AG09309 (cell line): ENCODE data around the gene DIP2C.

ENCODE experiments used
- DNase-seq: peaks from one replicate; pipeline ENCODE4 v3.0.0-alpha.2; 2010; ENCODE audit warnings: low read depth
- H3K4me3 ChIP-seq: 2 replicates; pipeline ENCODE4 v1.5.1; 2011; ENCODE audit warnings: mild to moderate bottlenecking, low read depth, low read length, moderate library complexity; ENCODE audit not compliant: control insufficient read depth
- TF ChIP-seq, protein P1 (sequence below): IDR thresholded peaks from 2 replicates; pipeline ENCODE4 v1.5.1; 2011; ENCODE audit warnings: mild to moderate bottlenecking, low read depth, low read length, inconsistent platforms; ENCODE audit not compliant: insufficient read depth, control insufficient read depth; ENCODE audit errors: missing control alignments

Gene DIP2C

DNA sequence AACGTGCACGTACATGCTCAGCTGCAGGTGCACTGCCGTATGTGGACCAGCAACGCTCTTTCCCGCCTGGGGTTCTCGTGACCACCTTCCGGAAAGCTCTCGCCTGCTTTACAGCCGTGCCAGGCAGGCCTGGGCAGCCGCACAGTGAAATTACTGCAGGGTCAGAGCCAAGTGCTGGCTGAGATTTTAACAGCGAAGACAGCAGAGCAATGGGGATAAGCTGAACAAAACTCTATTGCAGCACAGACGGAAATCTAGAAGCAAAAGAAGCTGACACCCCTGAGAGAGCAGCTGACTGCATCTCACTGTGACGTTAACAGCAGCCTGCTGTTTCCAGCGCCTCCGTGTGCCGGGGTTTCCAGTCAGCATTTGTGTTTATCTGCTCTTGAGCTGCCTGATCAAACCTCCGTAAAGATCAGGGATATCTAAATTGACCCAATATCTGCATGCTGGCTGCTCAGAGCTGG, 179.0 kb downstream of the DIP2C start:
- no peak overlapping the region for H3K4me3 ChIP-seq
- DNase-seq = no peak

DNA sequence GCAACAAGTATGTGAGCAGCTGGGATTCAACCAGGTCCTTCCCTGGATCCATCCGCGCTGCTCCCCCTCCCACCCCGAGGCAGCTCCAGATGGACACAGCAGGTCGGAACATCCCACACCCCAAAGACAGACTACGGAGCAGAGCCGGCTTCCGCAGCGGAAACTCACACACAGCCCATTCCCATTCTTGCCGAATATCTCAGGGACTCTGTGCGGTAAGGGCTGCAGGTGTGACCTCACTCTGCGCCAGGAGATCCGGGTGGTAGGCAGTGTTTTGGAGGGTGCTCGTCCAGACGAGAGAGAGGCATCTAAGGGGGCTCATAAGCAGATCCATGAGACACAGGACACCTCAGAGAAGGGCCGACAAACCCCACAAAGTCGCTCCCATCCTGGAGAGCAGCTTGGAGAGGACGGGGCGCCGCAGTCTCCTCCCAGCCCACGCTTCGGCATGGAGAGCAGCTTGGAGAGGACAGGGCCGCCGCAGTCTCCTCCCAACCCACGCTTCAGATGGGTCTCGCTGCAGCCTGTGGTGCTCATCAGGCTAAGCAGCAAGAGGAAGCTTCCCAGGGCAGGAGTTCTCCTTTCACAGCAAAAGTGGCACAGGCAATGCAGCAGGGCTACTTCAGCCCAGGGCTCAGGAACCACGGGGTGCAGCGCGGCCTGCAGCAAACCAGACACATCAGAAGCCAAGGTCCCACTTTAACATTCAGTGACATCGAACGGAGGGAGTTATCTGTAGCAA, 179.9 kb downstream of the DIP2C start:
- TF ChIP-seq, protein P1, sequence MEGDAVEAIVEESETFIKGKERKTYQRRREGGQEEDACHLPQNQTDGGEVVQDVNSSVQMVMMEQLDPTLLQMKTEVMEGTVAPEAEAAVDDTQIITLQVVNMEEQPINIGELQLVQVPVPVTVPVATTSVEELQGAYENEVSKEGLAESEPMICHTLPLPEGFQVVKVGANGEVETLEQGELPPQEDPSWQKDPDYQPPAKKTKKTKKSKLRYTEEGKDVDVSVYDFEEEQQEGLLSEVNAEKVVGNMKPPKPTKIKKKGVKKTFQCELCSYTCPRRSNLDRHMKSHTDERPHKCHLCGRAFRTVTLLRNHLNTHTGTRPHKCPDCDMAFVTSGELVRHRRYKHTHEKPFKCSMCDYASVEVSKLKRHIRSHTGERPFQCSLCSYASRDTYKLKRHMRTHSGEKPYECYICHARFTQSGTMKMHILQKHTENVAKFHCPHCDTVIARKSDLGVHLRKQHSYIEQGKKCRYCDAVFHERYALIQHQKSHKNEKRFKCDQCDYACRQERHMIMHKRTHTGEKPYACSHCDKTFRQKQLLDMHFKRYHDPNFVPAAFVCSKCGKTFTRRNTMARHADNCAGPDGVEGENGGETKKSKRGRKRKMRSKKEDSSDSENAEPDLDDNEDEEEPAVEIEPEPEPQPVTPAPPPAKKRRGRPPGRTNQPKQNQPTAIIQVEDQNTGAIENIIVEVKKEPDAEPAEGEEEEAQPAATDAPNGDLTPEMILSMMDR = no peak
- no peak overlapping the region for H3K4me3 ChIP-seq
- no peak for DNase-seq

More for the DNA sequence above, 179.0 kb downstream of the DIP2C start:
- TF ChIP-seq, protein P1 = no peak

- H3K4me3 ChIP-seq = no peak overlapping the region
- TF ChIP-seq, protein P1 = no peak
- DNase-seq = no peak
These were observed 180.7 kb downstream of the DIP2C start for GRCh38 chr10:508726-509125.

DNA sequence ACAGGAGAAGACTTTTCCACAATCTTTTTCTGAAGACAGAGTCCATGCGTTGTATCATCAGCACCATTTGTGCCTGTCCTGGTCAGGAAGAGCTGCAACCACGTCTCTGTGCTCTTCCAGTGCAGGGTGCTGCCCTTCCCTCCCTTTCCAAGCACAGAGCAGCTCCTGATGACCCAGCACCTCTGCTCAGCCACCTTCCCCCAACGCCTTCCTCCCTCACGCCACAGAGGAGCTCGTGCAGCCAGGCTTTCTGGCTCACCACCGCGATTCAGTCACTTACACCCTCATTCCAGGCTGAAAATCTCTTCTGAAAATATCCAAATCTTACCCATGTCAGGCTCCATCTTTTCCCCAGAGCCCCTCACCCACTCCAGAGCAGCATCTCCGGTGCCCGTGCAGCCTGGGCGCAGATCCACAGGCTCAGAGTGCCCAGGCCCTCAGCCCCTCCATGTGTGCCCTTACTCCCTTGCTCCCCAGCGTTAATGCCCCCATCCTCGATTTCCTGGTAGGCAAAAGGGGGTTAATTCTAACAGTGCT, 181.5 kb downstream of the DIP2C start:
- H3K4me3 ChIP-seq = no peak overlapping the region
- DNase-seq = no peak
- TF ChIP-seq, protein P1 = no peak

- H3K4me3 ChIP-seq = no peak overlapping the region
- DNase-seq = no peak
- TF ChIP-seq, protein P1 = no peak
These were observed 182.1 kb downstream of the DIP2C start for GRCh38 chr10:507355-507699.

GRCh38 chr10:506451-507354, 182.8 kb downstream of the DIP2C start:
- no peak for DNase-seq
- no peak overlapping the region for H3K4me3 ChIP-seq
- TF ChIP-seq, protein P1 = no peak
